ENCODE measurements around the gene WASL. TPM values are rescaled to one million over a fixed set of nuclear protein-coding genes. Genes with fewer than 3 reads are reported as not detected.

Gene WASL
- total RNA-seq (2016; rRNA removed; fragmentation: Illumina TruSeq; extraction: Trizol), result 12.8 and 18.7 TPM in 2 replicates
- total RNA-seq (2016; cell fraction: cytosol; rRNA removed; fragmentation: Illumina TruSeq; extraction: Trizol; ENCODE audit: low read depth), result 3.0 and 3.2 TPM in 2 replicates
- 13.0 and 16.0 TPM in 2 replicates for total RNA-seq (2016; cell fraction: insoluble cytoplasmic fraction; rRNA removed; fragmentation: Illumina TruSeq; extraction: Trizol)
- total RNA-seq (2016; cell fraction: membrane; rRNA removed; fragmentation: Illumina TruSeq; extraction: Trizol), result 15.3 and 16.6 TPM in 2 replicates
- 19.0 and 19.2 TPM in 2 replicates for total RNA-seq (2016; cell fraction: nucleus; rRNA removed; fragmentation: Illumina TruSeq; extraction: Trizol)
- polyA plus RNA-seq (2011; rRNA removed), result 7.4 and 7.9 TPM in 2 replicates
- polyA plus RNA-seq (2011; cell fraction: cytosol; rRNA removed), result 3.5 and 5.6 TPM in 2 replicates
- polyA plus RNA-seq (2011; cell fraction: nucleus; rRNA removed), result 5.9 and 6.1 TPM in 2 replicates
- polyA plus RNA-seq (2012), result 16.9 and 18.9 TPM in 2 replicates
- polyA plus RNA-seq (2016; cell fraction: cytosol; fragmentation: Illumina TruSeq; extraction: Trizol; ENCODE audit: low read depth), result 1.6 and 2.1 TPM in 2 replicates
- polyA plus RNA-seq (2016; cell fraction: insoluble cytoplasmic fraction; fragmentation: Illumina TruSeq; extraction: Trizol; ENCODE audit: low read depth), result 22.0 and 25.2 TPM in 2 replicates
- polyA plus RNA-seq (2016; cell fraction: membrane; fragmentation: Illumina TruSeq; extraction: Trizol; ENCODE audit: low read depth), result 10.0 and 10.9 TPM in 2 replicates
- polyA plus RNA-seq (2016; cell fraction: nucleus; fragmentation: Illumina TruSeq; extraction: Trizol; ENCODE audit: insufficient read depth, low read depth), result 14.1 and 14.5 TPM in 2 replicates
- polyA minus RNA-seq (2011; rRNA and poly(A)+ RNA removed; ENCODE audit: low replicate concordance), result 5.6 and 8.7 TPM in 2 replicates
- 6.8 and 9.4 TPM in 2 replicates for polyA minus RNA-seq (2011; cell fraction: cytosol; rRNA and poly(A)+ RNA removed)
- 30.8 and 37.2 TPM in 2 replicates for polyA minus RNA-seq (2011; cell fraction: nucleus; rRNA and poly(A)+ RNA removed)
- Bru-seq, nascent RNA, result percentile 93 among the genes with signal in this experiment
- BruChase-seq, experiment 1, labeled RNA remaining after a 6-hour chase, result percentile 88 among the genes with signal in this experiment
- BruChase-seq, experiment 2, labeled RNA remaining after a 2-hour chase, result percentile 90 among the genes with signal in this experiment
- long read RNA-seq, experiment 1, full-length matches to known transcripts, result 1 of 23 reads
- long read RNA-seq, experiment 1, partial matches to known transcripts, result 21 of 23 reads
- long read RNA-seq, experiment 1, other reads (novel, unspliced or antisense), result 1 of 23 reads
- long read RNA-seq, experiment 2, full-length matches to known transcripts, result 2 of 55 reads
- long read RNA-seq, experiment 2, partial matches to known transcripts, result 0 of 55 reads
- long read RNA-seq, experiment 2, other reads (novel, unspliced or antisense), result 53 of 55 reads

DNA sequence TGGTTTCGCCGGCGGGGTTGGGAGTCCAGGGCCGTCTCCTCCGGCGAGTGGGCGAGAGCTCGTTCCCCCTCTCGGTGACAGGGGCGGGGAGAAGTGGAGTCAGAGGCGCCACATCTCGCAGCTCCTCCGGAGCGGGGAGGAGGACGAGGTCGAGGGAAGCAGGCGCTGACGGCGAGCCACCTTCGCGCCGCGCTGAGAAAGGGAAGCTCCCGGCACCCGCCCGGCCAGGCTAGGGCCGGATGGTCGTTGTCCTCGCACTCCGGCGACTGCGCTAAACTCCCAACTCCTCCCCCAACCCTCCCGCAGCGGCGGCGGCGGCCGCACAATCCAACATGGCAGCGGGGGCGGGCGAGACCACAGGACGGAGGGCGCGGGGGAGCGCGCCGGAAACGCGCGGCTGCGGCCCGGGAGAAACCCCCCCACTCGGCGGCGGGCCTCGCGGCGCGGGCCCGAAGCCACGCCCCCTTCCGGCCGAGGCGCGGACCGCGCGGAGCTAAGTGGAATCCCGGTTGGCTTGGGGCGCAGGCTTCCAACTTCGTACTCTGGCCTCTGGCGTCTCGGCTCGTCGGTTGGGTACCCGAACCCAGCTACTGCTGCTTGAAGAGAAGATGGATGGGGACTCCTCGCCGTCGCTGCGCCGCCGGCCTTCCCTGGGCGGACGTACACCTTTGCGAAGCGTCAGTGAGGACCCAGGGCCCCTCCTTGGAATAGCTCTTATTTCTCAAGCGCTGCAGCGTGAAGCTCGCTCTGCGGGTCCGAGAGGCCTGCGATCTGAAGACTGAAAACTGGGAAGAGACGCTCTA, at the start of gene WASL:
TSS of gene WASL (minus strand) at position 270 of the 803 bp plus-strand sequence. CDS start at position 1, 269 bp downstream.
- ATAC-seq (peak; percentile 84), DNase-seq (ENCODE audit: low spot score) (peak; percentile 81), FAIRE-seq (no peak)
- ChIA-PET POLR2A (interaction anchor here (0.7 to 5.7 kb wide), 19 partner anchors 8 to 191 kb away, joined by 3 to 46 read pairs (median 5); partner anchors contain the start of genes HYAL4 and NDUFA5), CTCF (ENCODE audit: low intra/inter-chr PET ratio, low total read pairs) (no interaction called here)
- Histone ChIP-seq H3K79me2 (ENCODE audit: insufficient read depth, low read length) (peaks cover 52% of the 10 kb centered on the region), H4K20me1 (ENCODE audit: insufficient read depth, low read length) (peaks cover 29% of the 10 kb centered on the region), H3K4me1 (ENCODE audit: insufficient read depth, low read length) (peaks cover 41% of the 10 kb centered on the region), H3K27ac (ENCODE audit: extremely low read length, insufficient read depth, low read length) (peak within 1 kb of the TSS; percentile 97), H3K36me3 (replicated peaks in 1 of 2; ENCODE audit: control insufficient read depth in 1 of 2, insufficient read depth in 2 of 2, low read length in 2 of 2) (no peaks in the 10 kb centered on the region), H3K9me3 (ENCODE audit: low read length) (no peaks in the 10 kb centered on the region), H3K4me2 (ENCODE audit: low read depth, low read length) (peak within 1 kb of the TSS; percentile 88), H2AFZ (ENCODE audit: low read length) (peak within 1 kb of the TSS; percentile 30), H3K4me3 (replicated peaks in 1 of 3; ENCODE audit: insufficient read depth in 1 of 3, low read depth in 2 of 3, low read length in 3 of 3) (peak within 1 kb of the TSS; percentile 94 to 99 (median 97)), H3K27me3 (ENCODE audit: control insufficient read depth in 1 of 2, insufficient read depth in 2 of 2, low read length in 2 of 2) (no peaks in the 10 kb centered on the region; a peak in 1 of 5 replicates), H3K9ac (ENCODE audit: insufficient read depth, low read depth, low read length) (peak within 1 kb of the TSS; percentile 98)
- WGBS (ENCODE audit: low lambda C conversion rate), result 0% methylated on average over 2 of the region's 93 CpGs
- in situ Hi-C loops (cut with HindIII; ENCODE audit: extremely low pct_ligation_motif_present, low pct_unique_long_range_greater_than_20kb) (no loop called here), intact Hi-C loops (cut with micrococcal nuclease; ENCODE audit: unreplicated experiment) (loop anchor here (10.0 kb wide), 1 partner anchor 194 kb away; the partner anchor contains the start of gene NDUFA5)
- BruUV-seq (replicated peaks), result no TSS peak
- TF ChIP-seq ZNF891 (CRISPR knock-in tag; IDR thresholded peaks at IDR 0.05), result no peak
- TF ChIP-seq ZNF703 (CRISPR knock-in tag; IDR thresholded peaks at IDR 0.05; ENCODE audit: borderline replicate concordance), result no peak
- TF ChIP-seq, protein P1, sequence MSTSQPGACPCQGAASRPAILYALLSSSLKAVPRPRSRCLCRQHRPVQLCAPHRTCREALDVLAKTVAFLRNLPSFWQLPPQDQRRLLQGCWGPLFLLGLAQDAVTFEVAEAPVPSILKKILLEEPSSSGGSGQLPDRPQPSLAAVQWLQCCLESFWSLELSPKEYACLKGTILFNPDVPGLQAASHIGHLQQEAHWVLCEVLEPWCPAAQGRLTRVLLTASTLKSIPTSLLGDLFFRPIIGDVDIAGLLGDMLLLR (CRISPR knock-in tag; IDR thresholded peaks at IDR 0.05), result no peak; the same call in 1 of the 2 replicates
- TF ChIP-seq FOXJ3 (CRISPR knock-in tag; IDR thresholded peaks at IDR 0.05; ENCODE audit: borderline replicate concordance), result 0 out of 2 replicates have a peak, but pooled peaks have one; percentile 3
- TF ChIP-seq MIXL1 (CRISPR knock-in tag; IDR thresholded peaks at IDR 0.05), result 0 out of 2 replicates have a peak, but pooled peaks have one; percentile 15
- TF ChIP-seq FIP1L1 (IDR thresholded peaks at IDR 0.05; ENCODE audit: borderline replicate concordance, insufficient read depth, low read depth, low read length), result no peak
- TF ChIP-seq MEIS2 (CRISPR knock-in tag; IDR thresholded peaks at IDR 0.05), result peak; percentile 71; the same call in 1 of the 2 replicates
- TF ChIP-seq, protein P2, sequence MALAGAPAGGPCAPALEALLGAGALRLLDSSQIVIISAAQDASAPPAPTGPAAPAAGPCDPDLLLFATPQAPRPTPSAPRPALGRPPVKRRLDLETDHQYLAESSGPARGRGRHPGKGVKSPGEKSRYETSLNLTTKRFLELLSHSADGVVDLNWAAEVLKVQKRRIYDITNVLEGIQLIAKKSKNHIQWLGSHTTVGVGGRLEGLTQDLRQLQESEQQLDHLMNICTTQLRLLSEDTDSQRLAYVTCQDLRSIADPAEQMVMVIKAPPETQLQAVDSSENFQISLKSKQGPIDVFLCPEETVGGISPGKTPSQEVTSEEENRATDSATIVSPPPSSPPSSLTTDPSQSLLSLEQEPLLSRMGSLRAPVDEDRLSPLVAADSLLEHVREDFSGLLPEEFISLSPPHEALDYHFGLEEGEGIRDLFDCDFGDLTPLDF (CRISPR knock-in tag; IDR thresholded peaks at IDR 0.05), result peak; percentile 52; the same call in 1 of the 2 replicates
- TF ChIP-seq BCL6 (CRISPR knock-in tag; IDR thresholded peaks at IDR 0.05), result no peak; the same call in none of the 2 replicates
- no peak for TF ChIP-seq NFIB (CRISPR knock-in tag; IDR thresholded peaks at IDR 0.05; ENCODE audit: borderline replicate concordance)
- TF ChIP-seq, protein P3, sequence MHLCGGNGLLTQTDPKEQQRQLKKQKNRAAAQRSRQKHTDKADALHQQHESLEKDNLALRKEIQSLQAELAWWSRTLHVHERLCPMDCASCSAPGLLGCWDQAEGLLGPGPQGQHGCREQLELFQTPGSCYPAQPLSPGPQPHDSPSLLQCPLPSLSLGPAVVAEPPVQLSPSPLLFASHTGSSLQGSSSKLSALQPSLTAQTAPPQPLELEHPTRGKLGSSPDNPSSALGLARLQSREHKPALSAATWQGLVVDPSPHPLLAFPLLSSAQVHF (CRISPR knock-in tag; IDR thresholded peaks at IDR 0.05), result peak; percentile 82; the same call in 1 of the 2 replicates
- TF ChIP-seq ZNF780A (CRISPR knock-in tag; IDR thresholded peaks at IDR 0.05), result no peak
- TF ChIP-seq TBL1XR1 (IDR thresholded peaks at IDR 0.05; ENCODE audit: borderline replicate concordance, low read length, partially characterized antibody), result peak; percentile 26
- TF ChIP-seq DMAP1 (CRISPR knock-in tag; IDR thresholded peaks at IDR 0.05), result peak; percentile 84
- TF ChIP-seq ONECUT2 (CRISPR knock-in tag; IDR thresholded peaks at IDR 0.05), result no peak
- TF ChIP-seq AHR (CRISPR knock-in tag; IDR thresholded peaks at IDR 0.05), result no peak; the same call in 1 of the 2 replicates
